ENCODE data around the gene MAVS.

The MAVS gene

DNA sequence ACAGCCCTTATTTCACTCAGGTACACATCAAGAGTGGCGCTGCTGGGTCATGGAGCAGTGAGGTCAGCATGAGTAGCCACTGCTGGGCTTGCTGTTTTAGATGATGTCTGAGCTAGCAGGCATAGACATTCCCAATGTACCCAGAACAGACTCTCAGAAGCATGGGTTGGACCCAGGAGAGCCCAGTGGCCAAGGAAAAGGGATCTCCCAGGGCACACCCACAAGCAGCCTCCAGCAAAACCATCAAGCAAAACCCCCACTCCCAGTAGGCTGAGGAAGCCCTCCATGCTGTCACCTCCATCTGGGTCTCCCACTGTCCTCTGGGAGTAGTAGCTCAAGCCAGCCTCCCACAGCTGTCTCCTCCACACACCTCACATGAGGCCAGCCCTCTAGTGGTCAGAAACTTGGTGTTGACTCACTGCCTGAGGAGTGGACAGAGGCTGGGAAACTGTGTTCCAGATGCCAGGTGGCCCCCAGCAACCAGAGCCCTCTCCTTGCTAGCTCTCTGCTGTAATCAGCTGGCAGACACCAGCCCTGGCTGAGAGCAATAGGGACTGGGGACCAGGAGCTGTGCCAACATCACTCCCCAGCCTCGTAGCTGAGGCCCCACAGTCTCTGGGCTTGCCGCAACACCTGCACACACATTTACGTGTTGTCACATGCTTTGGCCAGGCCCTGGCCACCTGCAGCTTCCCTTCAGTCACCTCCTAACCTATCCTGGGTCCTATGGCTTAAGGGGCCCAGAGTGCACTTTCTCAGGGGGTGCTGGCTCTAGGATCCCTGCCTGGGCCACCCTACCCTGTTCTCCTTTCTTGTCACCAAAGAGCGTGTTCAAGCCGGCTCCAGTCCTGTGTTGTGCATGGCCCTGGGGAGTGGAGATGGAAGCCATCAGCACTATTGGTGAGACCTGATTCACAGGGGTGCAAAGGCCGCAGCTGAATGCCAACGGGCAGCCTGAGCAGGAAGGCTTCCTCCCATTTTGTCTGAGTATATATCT lies 28.2 kb upstream of the MAVS start:
- ATAC-seq = peak; percentile 85
- TF ChIP-seq TSHZ2 (CRISPR knock-in tag; IDR thresholded peaks at IDR 0.05) (peak; percentile 71; the same call in 1 of the 2 replicates), PPARA (CRISPR knock-in tag; IDR thresholded peaks at IDR 0.05; ENCODE audit: borderline replicate concordance) (no peak), TCF4 (CRISPR knock-in tag; IDR thresholded peaks at IDR 0.05; ENCODE audit: borderline replicate concordance) (peak; percentile 63; the same call in 1 of the 2 replicates), POU6F1 (CRISPR knock-in tag; IDR thresholded peaks at IDR 0.05; ENCODE audit: borderline replicate concordance, low read depth) (no peak), CREB5 (CRISPR knock-in tag; IDR thresholded peaks at IDR 0.05; ENCODE audit: low read depth) (no peak), ESRRG (CRISPR knock-in tag; IDR thresholded peaks at IDR 0.05) (no peak)
- TF ChIP-seq, protein P1, sequence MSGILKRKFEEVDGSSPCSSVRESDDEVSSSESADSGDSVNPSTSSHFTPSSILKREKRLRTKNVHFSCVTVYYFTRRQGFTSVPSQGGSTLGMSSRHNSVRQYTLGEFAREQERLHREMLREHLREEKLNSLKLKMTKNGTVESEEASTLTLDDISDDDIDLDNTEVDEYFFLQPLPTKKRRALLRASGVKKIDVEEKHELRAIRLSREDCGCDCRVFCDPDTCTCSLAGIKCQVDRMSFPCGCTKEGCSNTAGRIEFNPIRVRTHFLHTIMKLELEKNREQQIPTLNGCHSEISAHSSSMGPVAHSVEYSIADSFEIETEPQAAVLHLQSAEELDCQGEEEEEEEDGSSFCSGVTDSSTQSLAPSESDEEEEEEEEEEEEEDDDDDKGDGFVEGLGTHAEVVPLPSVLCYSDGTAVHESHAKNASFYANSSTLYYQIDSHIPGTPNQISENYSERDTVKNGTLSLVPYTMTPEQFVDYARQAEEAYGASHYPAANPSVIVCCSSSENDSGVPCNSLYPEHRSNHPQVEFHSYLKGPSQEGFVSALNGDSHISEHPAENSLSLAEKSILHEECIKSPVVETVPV (CRISPR knock-in tag; IDR thresholded peaks at IDR 0.05) = no peak

GRCh38 chr20:3819411-3820047 lies 27.1 kb upstream of the MAVS start:
- no peak for TF ChIP-seq OSR1 (CRISPR knock-in tag; IDR thresholded peaks at IDR 0.05)
- TF ChIP-seq PPARA (CRISPR knock-in tag; IDR thresholded peaks at IDR 0.05; ENCODE audit: borderline replicate concordance) = no peak
- TF ChIP-seq TSHZ2 (CRISPR knock-in tag; IDR thresholded peaks at IDR 0.05) = no peak
- no peak for TF ChIP-seq BACH2 (CRISPR knock-in tag; IDR thresholded peaks at IDR 0.05; ENCODE audit: borderline replicate concordance)
- no peak for TF ChIP-seq ZC3H10 (CRISPR knock-in tag; IDR thresholded peaks at IDR 0.05)
- TF ChIP-seq ISL1 (CRISPR knock-in tag; IDR thresholded peaks at IDR 0.05) = no peak
- TF ChIP-seq CREB5 (CRISPR knock-in tag; IDR thresholded peaks at IDR 0.05; ENCODE audit: low read depth) = no peak
- no peak for TF ChIP-seq POU6F1 (CRISPR knock-in tag; IDR thresholded peaks at IDR 0.05; ENCODE audit: borderline replicate concordance, low read depth)
- TF ChIP-seq RARB (CRISPR knock-in tag; IDR thresholded peaks at IDR 0.05) = no peak
- TF ChIP-seq TOX (CRISPR knock-in tag; IDR thresholded peaks at IDR 0.05; ENCODE audit: borderline replicate concordance) = no peak
- TF ChIP-seq TCF4 (CRISPR knock-in tag; IDR thresholded peaks at IDR 0.05; ENCODE audit: borderline replicate concordance) = no peak
- TF ChIP-seq, protein P1 (CRISPR knock-in tag; IDR thresholded peaks at IDR 0.05) = no peak
- TF ChIP-seq CSDC2 (CRISPR knock-in tag; IDR thresholded peaks at IDR 0.05) = no peak
- ATAC-seq = no peak
